Activated gamma-delta T cell treated with Interleukin-2 at 50 U/mL for 16 hours (primary cell): ENCODE results near the gene MRC2.
"Not testable (repeated sequence)": the region's sequence is repeated elsewhere in the genome, so short reads cannot be mapped to it uniquely, and the experiment has no call there.

Experiments
- DNase-seq: peaks from one replicate; pipeline ENCODE4 v3.0.0-alpha.2; 2020

Gene MRC2

DNA sequence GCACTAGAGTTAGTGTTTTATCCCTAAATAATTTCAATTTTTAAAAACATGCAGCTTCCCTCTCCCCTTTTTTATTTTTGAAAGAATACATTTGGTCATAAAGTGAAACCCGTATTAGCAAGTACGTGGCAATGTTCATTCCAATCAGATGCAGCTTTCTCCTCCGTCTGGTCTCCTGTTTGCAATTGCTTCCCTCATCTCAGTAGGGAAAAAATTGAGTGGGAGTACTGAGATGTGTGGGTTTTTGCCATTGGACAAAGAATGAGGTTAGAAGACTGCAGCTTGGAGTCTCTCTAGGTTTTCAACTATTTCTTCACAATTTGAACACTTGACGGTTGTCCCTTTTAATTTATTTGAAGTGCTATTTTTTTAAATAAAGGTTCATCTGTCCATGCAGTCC lies 14.4 kb upstream of the MRC2 start:
- not testable (repeated sequence) for DNase-seq

DNA sequence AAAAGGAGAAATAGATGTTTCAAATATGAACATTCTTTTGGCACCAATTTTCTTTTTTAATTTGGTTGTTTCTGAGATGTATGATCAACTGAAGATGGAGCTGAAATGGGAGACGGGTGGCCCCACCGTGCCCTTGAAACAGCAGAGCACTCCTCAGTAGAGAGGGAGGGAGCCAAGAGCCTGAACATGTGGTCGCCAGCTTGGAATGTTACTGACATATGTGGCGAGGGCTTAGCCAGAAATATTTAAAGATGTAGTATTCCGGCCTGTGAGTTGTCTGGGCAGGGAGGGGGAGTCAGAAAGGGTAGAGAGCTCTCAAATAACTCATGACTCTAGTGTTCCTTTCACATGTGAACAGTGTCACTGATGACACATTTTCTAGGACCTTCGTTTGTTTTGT lies 13.3 kb upstream of the MRC2 start:
- no peak for DNase-seq

DNA sequence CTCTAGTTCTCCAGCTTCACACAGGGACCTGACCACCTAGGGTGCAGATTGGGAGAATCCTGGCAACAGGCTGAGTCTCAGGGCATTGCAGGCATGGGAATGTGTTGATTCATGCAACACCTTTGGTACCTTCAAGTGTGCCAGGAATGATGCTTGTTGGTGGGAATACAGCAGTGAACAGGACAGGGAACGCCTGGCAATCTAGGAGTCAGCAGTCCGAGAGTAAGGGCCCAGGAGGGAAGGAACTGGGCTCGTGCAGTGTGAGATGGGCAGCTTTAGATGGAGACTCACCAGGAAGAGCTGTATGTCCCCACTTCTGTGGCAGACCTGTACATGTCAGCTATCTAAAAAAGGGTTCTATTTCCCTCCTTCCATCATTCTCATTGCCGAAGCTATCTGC lies 12.0 kb upstream of the MRC2 start:
- DNase-seq: no peak

DNA sequence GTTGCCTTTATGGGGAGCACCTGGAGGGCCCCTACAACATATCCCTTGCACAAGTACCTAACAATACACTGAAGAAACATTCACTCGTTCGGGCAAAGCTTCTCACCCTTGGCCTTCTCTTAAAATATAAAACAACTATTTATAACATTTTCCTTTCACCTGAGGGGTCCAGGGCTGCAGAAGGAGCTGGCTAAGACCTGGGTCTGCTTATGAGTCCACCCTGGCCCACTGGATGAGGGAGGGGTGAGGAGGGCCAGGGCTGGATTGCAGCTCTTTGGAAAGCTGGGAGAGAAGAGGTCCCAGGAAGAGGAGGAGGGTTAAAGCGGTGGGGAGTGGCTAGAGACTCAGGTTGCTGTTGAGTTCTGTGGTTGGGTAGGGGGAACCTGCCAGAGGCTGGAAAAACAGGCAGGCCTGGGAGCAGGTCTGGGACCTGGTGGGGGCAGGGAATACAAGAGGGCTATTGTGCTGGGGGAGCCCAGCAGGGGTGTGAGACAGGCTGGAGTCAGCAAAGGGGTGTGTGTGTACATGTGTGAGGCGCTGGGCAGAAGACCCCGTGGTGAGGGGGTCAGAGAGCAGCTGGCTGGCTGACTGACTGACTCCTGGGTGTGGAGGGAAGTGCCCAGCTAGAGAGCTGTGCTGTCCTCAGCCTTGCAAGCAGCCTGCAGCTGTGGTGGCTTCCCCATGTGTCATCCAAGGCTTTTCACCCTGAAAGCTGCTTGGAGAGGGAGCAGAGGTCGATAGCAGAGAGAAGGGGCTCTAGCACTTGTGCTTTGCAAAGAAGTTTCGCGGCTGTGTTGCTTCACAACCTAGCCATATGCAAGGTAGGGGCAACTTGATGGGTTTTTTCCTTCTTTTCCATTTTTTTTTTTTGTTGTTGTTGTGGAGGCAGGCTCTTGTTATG lies 10.2 kb upstream of the MRC2 start:
- DNase-seq: no peak

DNA sequence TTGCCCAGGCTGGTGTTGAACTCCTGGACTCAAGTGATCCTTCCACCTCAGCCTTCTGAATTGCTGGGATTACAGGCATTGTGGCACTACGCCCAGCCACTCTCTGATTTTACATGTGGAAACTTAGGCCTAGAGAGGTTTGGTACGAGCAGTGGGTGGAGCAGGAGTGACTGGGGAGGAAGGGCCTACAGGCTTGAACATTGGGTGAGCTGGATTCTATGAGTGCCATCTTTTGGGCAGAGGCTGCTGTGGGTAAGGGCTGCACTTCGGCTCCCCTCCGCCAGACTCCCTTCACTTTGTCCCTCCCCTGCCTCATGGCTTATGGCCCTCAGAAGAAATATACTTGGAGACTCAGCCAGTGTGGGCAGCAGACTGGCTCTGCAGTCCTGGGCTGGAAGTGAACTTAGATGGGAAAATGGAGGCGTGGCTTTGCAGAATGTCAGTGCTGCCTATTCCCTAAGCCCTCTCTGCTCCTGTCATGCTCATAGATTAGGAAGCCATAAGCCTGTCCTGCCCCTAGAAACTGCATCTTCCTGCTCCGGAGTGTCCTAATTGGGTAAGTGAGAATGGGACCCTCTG lies 9.5 kb upstream of the MRC2 start:
- DNase-seq: no peak

DNA sequence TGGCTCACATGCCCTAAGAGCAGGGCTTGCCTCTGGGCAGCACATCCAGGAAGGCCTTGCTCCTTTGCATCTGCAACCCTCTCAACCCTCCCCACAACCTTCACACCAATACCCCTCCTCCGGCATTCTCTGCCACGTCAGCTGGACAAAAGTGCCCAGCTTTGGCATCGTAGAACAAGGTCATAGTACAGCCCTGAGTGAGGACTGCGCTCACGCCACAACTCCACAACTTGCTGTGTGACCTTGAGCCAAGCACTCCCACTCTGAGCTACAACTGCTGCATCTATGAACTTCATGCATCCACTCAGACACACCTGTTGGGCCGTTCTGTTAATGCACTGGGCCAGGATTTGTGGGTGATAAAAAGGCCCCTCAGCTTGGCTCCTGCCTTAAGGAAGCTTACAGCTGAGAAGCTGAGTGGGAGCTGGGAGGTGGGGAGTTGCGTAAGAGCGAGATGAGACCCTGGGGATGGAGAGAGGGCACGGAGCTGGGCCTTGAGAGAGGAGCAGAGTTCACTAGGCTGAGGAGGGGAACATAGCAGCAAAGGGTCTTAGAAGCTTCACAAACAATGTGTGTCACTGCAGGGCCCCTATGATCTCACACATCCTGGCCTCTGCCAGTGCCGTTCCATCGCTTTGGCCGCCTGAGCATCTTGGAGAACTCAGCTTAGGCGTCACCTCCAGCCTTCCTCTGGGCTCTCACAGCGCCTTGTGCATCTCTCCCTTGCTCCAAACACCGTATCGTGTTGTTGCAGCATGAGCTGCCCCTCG lies 8.6 kb upstream of the MRC2 start:
- DNase-seq: no peak

DNA sequence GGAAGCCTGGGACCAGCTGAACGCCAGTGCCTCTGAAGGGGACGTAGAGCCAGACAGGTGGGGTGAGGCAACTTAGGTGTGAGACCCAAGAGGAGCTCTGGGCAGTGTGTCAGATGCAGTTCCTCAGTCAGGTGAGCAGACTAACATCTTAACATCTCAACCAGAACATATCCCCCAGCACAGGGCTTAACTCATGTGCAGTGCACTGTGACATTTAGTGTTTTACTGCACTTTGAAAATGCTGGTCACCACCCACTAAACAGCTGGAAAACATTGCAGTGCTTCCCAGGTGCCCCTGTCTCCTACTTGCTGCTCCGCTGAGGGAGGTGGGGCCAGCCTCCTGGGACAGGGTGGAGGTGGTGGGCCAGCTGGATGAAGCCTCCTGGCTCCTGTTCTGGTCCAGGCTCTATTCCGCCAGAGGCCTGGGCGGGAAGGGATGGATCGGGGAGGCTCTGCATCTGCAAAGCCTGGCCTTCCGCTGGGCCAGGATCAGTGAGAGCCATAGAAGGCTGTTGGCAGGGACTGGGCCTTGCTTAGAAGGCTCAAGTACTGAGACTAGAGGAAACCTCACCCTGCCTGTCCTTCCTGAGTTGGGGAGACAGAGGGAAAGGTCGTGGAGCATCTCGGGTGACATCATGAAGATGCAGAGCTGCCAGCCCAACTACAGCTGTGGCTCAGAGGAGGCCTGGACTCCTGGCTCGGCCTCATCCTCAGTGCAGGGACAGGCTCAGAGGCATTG lies 7.9 kb upstream of the MRC2 start:
- no peak for DNase-seq

DNA sequence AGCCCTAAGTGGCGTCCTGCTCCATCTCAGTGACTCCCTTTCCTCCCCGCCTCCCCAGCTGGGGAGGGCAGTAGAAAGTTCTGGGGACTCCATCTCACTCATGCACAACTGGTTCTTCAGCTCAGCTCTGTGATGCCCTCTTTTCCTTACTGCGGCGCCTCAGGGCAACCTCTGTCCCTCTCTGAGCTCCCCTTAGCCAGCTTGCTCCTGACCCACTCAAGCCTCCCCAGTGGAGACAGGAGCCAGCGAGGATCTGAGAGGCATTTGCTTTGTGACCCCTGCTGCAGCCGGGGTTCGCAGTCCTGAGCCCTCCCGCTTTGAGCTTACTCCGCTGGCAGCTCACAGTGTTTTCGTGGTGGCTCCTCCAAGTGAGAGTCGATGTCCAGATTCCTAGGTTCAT lies 6.2 kb upstream of the MRC2 start:
- no peak for DNase-seq

DNA sequence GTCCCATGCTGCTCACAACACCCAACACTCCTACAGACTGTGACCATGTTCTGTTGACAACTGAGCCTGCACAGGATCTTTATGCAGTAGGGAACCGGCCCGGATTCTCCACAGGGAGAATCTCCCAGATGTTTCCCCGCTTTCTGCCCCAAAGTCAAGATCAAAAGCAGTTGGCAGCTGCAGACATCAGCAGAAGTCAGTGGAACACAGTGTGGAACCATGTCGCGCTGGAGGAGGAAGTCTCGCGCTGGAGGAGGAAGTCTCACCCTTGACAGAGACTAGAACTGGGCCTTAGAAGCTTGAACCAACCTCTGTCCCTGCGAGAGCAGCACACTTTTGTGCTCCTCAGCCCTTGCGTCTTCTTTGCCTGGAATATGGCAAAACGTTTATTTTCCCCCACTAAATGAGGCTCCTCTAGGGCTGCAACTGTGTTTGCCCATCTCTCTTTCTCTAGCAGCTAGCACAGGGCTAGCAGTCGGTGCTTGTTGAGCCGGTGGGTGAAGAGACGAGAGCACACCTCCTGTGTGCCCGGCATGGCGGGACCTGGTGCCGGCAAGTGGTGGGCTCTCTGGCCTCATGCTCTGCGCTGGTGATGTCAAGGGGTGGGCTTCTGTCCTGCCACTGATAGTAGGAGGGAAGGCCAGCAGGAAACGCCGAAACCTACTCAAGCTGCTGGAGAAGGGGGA lies 2.1 kb upstream of the MRC2 start:
- DNase-seq: no peak

DNA sequence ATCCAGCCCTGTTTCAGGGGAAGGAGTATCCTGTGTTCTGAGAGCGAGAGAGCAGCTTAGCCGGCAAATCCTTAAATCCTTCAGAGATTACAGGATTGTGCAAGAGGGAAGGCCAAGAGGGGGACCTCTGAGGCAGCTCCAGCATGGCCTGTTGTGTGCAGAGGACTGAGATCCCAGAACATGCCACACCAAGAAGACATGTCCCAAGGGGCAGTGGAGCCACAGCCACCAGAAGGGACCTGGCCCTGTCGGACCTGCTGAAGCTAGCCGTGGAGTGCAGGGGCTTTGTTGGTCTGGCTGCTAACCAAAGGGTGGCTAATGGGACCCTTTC lies 1.6 kb upstream of the MRC2 start:
- no peak for DNase-seq

DNA sequence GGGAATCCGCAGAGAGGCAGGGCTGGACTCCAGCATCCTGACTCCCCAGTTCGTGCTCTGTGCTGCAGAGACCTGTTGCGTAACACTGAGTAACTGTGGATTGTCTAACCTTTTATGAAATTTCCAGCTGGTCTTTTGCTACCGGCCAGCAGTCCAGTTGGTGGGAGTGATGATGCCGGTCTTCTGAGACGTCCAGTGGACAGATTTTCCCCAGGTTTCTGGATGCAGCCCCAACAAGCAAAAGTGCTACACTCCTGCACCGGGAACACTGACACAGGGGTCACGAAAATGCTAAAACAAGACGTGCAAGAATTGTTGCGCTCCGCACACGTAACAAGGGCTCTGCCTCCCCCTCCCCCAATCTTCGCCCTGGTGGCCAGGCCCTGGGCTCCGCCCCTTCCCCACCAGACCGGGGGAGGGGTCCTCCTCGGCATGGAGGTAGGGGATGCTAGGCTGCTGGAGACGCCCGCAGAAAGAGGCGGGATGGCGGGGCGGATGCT lies 701 bp upstream of the MRC2 start:
- DNase-seq: no peak

DNA sequence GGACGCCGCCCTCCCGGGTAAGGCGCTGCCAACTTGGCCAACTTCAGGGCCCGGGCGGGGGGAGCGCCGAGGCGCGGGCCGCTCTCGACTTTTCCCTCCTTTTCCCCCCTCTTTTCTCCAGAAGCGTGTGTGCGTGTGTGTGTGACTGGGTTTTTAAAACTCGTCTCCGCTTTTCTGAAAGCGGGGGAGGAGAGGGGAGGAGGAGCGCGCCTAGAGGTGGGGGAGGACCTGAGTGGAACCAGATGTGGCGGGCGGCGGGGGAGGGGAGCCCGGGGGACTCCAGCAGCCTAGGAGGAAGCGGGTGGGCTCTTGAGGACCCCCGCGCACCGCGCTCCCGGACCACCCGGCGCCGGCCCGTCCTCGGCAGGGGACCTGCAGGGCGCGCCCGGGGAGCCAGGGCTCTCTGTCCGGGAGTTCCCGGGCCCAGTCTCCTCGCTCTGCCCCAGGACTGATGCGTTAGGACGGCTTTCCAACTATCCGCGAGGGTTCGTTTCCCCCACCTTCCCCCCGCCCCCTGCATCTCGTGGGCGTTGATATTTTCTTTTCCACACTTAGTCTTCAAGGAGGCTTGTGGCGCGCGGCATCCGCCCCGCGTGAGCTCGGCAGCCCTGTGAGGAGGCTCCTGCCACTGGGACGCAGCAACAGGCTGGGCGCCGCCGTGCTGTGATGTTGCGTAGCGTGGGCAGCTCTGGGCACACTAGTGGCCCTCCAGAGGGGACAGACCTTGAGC lies 599 bp downstream of the MRC2 start:
- DNase-seq: no peak

DNA sequence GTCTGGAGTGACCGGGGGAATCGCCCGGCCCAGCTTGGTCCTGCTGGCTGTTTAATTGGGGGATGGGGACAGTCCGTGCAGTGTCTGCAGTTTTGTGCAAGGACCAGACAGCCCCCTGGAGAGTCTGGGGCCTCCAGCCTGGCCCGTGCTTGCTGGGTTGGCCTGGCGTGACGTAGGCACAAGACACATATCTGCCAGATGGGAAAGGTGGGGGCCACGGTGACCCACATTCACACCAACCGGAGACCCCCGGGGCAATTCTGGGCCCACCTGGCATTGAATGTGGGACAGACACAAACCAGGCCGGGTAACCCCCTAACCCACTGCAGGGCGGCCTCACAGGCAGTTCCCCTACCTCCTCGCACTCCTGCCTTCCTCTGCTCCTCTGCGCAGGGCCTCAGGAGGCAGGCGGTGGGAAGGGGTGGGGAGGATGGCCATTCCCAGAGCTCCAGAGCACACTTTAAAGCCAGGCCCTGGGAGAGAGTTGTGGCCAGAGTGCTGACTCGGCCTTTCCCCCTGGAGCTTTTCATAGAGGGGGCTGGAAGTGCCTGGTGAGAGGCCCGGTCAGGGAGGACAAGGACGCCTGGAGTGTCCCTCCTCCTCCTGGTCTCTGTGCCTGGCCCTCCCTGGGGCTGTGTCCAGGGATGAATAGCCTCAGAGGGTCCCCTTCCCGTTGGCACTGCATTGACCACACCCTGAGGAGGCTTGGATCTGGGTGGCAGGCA lies 1.5 kb downstream of the MRC2 start:
- no peak for DNase-seq

DNA sequence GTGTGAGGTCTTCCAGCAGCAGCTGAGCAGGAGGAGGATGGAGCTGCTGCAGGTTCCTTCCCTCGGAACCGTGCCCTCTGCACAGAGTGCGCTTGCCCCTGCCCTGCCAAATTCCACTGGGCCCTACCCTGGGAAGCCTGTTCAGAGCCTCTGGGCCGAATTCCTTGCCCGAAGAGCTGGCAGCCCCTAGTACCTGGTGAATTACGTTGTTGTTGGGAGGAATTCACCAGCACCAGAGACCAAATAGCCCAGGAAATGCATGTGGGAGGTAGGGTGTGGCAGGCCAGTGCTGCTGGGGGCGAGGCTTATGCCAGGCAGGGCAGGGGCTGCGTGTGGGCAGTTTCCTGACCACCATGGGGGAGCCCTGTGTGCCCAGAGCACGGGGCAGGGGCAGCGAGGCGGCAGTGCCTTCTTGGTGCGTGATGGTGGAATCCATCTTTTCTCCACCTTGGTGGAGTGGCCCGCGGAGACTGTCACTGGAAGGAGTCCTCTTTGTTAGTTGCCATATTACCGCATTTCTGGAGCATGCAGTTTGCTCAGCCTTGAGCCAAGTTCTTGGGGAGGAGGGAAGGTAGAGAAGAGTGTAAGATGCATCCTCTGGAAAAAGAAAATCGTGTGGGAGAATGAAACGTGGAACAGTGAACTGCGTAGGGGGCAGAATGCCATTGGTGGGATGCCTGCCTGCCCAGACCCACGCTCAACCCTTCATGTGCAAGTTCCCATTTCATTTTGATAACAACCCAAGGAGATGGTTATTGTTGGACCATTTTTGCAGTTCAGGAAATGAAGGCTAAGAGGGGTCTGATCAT lies 2.3 kb downstream of the MRC2 start:
- DNase-seq: no peak

DNA sequence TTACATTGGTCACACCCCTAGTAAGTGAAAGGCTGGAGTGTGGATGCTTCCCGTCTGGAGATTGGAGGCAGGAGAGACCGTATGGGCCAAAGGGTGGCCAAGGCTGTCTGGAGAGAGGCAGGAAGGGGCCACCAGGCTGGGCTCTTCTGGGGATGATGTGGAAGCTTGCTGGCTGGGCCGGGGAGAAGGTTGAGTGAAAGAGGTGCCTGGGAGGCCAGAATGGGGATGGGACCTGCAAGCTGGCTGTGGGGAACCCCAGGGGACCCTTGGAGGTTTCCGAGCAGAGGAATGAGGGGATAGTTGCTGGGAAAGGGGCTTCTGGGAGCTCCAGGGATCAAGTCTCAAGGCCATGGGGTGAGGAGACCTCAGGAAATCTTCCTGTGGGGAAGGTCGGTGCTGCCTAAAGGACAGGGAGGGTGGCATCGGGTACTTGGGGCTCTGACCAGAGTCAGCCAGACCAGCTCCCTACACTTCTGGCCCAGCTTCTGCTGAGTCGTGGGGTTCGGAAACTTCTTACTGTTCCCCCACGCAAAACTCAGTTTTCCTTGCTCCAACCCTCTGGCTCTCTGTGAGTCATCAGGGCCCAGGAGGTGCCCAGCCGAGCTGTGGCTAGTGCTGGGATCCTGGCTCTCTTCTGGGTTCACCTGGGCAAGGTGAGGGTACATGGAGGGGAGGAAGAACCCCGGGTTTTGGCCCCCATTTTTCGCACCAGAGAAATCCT lies 3.1 kb downstream of the MRC2 start:
- DNase-seq: no peak

DNA sequence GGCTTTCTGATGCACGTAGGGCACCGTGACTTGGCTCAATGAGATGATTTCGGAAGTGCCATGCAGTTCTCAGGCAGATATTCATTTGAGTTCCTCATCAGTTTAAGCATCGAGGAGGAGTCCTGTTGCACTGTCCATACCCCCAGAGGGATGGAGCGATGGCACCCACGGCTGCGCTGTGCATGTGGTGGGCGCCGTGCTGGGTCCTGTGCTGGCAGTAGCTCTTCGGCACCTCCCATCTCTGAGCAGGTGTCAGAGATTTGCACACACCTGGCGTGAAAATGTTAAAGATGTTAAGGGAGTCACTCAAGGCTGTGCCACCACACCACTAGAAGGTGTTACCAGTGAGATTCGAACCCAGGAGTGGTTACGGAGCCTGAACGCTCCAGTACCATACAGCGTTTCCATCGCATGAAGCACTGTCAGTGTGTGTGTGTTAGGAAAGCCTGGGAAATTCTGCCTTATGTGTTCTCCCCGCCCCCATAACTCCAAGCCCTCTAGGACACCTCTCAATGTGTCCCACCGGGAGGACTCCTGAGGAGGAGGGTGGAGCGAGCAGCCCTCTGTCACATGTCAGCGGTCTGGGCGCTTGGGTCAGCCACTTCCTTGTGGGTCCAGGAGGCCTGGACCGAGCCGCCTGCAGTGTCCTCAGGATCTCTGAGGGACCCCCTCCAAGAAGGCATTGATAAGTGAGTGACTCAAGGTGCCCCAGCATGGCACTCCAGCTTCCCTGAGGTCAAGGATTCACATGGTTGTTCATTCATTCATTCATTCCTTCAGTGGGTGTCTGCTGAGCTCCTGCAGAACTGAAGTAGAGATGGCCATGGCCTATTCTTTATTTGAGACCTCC lies 3.8 kb downstream of the MRC2 start:
- no peak for DNase-seq

DNA sequence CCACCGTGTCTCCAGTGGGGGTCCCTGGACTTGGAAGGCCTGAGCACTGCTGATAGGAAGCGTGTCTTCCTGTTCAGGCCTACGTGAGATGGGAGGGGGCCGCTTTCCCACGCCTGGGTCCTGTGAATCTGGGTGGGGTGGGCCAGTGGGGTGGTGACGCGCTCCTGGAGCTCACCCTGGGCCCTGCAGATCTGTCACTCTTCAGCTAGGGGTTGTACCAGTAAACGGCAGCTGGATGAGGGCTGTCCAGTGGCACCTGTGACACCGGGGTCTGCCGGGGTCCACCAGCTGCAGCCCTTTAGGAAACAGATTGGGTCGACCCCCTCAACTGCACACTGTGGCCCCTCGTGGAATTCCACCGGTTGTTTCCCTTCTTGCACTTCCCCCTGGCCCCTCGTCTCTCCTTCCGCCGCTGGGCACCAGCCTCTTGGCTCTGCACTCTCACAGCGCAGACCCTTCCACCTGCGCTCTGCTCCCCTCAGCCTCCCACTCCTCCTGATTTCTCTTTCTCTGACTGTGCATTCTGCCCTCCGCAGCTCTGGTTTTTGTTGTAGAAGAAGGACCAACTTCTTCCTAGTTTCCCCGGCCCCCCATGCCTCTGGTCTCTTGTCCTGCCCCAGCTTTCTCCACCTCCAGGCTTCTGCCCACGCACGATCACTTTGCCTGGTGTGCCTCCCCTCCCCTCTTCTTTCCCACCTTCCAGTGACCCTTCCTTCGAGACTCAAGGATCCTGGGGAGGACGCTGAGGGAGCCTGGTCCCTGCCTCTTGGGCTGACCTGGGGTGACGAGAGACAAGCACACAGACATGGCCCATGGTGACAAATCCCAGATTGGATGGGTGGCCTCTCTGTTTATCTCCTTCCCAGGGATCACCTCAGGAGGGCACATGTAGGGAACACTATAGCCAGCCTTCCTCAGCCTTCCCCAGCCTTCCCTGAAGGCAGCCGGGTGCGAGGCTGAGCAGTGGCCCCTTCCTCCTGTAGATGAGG lies 4.8 kb downstream of the MRC2 start:
- no peak for DNase-seq
